GM19324 (cell line): ENCODE measurements around the gene PDE1C.
"Not testable (repeated sequence)": the region's sequence is repeated elsewhere in the genome, so short reads cannot be mapped to it uniquely, and the experiment has no call there.

Experiments used
- ATAC-seq: cut with Tn5 transposase; IDR thresholded peaks from one replicate; pipeline ENCODE4 v1.9.1; 2021; ENCODE audit warnings: mild to moderate bottlenecking, moderate library complexity; ENCODE audit not compliant: unreplicated experiment, low FRiP score

Gene PDE1C

DNA sequence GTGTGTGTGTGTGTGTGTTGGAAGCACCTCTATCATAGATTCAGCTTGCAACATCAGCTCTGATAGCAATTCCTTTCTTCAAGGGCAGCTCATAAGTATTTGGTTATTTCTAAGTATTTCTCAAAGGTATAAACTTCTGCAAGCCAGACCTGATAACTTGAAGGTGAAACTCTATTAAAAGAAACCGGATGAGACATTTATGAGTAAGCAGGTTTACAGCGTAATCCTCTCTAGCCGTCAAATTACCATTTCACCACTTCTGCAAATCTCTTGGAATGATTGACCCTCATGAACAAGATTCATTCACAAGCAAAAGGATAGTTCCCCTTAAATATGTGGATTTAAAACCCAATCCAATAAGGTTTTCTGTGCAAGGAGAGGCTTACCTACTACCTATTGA, 23.1 kb downstream of the PDE1C start:
- peak; percentile 44 for ATAC-seq

DNA sequence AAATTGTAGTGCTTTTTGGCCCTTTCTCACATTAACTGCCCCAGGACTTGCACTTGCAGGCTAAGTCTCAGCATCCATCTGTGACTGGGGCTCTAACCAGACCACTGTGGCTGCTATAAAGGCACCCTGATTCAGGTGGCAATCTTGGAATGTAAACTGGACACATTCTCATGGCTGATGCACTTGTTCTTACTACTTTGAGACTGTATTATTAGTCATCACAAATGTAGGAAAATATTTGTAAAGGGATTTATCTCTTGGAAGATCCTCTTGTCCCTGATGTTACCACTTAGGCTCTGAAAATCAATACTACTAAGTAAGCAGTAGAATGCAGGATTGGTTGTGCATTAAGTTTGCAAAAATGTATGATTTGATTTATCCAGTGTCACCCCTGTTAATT, 25.0 kb downstream of the PDE1C start:
- ATAC-seq = no peak

DNA sequence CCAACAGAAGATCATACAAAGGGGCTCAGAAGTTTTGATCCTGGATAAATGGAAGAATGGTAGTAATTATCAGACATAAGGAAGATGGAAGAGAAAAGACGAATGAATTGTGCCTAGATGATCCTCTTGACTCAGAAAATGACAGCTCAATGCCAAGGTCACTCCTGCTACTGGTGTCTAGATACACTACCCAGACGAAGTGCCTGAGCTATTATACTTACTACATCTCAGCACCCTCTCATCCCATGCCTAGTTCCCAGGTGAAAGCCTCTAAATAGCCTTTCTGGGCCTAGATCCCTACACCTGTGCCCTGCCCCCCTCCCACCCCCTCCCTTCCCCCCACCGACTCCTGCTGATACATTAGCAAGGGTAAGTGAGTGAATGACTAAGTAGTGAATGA, 25.5 kb downstream of the PDE1C start:
- ATAC-seq = no peak

DNA sequence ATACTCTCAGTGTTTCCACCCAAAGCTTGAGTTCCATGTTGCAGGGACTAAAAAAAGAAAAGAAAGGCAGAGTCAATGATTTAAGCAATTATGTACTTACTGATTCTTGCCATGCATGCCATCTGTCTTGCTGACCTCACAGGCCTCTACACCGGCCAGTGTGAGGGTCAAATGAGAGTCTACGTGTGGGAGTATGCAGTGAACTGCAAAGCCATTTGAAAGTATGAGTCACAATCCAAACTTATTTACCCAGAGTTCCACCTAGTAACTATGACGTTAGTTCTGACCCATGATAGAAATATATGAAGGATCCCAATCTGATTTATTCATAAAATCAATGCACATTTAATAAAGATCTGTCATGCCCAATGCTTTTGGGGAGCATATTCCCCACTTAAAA, 26.5 kb downstream of the PDE1C start:
- no peak for ATAC-seq

DNA sequence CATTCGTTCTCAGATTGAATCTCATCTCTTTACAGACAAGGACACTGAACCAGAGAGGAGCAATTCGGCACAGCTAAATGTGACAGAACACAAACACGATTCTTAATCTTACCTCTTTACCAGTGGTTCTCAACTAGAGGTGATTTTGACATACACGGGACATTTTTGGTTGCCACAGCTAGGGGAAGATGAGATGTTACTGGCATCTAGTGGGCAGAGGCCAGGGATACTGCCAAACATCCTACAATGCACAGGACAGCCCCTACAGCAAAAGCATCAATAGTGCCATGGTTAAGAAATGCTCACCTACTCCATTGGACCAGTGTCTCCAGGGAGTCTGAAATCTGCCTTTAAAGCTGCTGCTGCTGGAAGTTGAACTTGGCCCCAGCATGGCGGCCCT, 27.3 kb downstream of the PDE1C start:
- ATAC-seq = no peak

DNA sequence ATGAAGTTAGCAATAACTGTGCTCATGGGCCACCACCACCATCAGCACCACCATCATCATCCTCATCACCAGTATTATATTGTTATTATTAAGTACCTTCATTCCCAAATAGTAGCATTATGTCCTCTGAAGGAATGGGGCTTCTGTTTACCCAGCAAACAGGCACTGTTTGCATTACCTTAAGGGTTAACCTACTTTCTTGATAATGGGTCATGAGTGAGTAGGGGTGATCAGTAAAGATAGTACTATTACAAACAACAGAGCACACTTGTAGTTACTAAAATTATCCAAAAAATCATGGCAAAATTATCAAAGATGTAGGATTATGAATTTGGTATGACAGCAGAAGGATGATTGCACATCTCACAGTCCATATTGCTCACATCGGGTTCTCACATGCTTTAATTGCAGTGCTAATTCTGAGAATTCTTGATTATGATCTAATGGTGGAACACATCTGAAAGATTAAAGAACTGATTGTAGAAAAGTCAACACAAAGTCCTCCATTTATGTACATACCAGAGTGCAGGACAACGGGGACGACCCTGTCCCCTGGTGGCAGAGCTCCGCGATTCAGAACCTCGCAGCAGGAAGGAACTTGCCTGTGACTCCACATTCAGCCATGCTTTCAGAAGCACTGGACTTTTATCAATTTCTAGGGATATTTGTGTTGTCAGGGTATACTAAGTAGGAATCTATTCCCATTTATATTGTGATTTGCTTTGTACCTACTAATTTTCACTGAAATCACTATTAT, 31.0 kb downstream of the PDE1C start:
- no peak for ATAC-seq

DNA sequence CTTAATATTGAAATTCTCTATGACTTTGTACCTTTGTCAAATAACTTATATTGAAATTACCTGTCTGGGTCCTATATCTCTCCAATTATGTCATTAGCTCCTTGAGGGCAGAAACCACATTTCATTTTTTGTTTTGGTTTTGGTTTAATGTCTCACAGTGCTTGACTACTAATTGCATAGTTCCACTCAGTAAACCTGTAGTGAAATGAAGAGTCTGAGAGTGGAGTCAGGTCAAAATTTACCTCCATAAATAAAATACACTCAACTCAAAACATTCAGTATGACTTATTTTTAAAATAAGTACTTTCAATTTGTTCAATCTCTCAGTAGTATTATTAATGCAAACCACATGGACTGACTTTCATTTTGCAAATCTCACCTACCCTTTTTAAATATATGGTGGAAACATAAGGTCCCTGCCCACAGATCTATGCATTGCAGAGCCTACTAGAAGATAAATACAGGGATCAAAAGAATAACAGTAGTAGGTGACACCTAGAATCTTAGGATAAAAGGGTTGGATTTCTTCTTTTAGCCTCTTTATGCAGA, 32.5 kb downstream of the PDE1C start:
- peak; percentile 86 for ATAC-seq

DNA sequence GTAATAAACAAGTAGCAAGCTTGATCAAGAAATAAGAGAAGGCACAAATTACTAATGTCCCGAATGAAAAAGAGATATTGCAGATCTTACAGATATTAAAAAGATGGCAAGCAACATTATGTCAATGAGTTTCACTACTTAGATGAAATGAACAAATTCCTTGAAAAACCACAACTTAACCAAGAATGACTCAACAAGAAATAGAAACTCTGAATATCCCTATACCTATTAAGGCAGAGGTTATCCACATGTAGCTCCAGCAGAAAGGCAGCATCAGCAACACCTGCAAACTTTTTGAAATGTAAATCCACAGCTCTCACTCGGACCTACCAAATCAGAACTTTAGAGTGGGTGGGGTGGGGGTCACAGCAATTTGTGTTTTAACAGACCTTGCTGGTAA, 33.6 kb downstream of the PDE1C start:
- ATAC-seq = no peak

DNA sequence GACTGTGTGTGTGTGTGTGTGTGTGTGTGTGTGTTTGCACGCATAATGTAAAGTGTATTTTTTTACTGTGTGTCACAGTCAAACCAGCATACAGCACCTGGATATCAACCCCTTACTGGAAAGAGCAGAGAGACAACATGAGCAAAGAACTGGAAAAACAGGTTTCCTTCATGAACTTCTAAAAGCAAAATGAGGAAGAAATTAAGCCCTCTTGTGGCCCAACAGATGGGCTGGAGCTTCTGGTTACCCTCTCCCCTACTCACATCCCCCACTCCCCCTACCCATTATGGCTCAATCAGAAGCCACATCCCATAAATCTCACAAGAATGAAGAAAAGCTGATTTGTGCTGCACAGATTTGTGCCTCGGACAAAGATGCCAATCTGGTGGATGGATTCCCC, 36.2 kb downstream of the PDE1C start:
- ATAC-seq = no peak

DNA sequence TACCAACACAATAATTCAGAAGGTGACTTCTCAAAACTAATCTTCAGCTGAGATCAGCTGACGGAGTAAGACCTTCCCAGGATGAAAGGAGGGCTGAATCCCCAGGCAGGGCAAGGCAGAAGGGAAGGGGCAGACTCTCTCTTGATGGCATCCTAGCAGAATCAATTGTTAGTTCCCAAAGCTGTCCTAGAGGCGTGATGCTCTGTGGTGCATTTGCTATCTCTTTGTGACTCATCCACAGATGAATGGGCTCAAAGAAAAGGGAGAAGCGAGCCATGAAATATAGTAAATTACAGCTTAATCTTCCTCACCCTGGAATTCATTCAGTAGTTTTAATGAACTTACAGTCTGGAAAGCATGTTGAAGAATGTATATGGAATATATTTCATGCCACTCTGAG, 37.2 kb downstream of the PDE1C start:
- ATAC-seq = no peak

DNA sequence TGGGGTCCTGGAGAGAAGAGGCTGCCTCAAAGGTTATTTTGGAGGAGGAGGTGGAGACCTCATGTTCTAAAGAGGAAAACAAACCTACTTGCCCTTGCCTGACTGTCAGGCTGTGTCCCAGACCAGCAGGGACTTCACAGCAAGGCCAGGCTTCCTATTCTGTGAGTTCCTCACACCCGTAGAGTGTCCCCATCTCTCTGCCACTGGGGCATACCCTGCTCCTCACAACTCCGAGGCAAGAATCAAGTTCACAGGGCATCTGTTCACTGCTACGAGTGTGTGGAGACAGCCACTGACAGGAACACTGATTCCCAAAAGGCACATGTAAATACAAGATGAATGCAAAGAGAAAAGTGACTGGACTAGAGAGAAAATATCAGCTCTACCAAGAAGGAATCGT, 38.0 kb downstream of the PDE1C start:
- ATAC-seq = no peak

DNA sequence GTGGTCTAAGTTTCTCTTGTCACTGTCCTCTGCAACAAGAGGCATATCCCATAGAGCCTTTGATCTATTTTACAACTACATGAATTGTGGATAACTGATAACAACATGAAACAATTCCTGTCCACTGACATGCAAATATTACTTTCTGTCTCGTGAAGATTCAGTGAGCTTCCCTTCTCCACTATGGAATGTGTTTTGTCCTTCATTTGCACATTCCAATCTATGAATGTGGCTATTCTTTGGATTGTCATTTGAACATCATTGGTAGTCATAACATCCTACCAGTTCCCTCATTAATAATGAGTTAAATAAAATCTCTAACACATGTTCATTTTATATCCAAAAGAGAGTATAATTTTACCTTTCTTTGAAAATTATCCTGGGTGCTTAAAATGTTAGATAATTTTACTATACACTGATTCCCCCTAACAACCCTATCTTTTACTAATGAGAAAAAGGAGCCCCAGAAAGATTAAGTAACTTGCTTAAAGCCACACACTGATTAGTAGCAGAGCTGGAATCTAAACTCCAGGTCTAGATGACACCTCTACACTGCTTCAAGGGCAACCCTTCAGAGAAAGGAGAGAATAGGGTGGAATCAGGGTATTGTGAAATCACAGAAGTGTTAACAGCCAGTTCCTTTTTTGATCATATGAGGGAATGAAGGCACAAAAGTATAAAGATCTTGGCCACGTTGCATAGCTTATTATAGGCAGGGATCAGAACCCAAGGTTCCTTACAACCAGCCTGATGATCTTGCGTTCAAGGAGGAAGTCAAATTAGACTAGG, 39.1 kb downstream of the PDE1C start:
- no peak for ATAC-seq

DNA sequence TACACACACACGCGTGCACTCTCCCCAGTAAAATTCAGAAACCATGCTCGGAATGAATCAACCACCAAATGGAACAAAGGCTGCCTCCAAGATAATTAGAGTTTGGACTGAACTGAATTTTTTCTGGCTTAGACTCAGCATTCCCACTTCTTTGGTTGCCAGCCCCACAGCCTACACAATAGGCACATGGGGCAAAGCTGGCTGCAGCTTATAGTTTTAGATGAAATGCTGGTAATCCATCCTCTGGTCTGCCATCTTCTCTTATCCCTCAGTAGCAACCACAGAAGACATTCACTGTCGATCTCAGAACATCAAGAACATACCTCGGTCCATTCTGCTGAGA, 44.2 kb downstream of the PDE1C start:
- ATAC-seq = no peak

DNA sequence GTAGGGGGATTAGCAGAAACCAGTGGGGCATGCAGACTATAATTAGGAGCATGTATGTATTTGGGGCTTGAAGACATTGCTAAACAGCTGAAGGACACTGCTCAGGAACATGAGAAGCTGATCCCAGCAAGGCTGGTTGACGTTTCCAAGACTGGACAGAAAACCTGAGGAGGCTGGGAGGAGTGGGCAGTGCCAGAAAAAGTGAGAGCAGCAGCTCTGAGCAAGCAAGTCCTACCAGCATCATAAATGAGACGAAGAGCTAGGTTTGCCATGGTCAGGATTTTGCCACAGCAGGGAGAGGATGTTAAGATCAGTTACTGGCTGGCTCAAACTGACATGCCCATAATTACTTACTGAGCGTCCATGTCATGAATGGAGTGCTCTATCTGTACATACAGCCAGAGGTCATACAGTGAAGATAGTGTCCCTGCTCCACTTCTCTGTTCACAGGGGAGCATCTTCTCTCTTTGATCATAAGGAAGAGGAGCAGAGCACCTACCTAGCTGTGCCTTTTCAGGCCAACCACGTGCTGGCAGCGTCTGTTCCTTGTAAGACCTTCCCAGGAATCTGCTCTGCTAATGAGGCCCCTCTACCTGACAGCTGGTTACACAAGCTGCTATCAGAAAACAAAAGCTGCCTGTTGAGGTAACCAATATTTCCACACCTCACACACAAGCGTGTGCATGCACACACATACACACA, 44.7 kb downstream of the PDE1C start:
- no peak for ATAC-seq

DNA sequence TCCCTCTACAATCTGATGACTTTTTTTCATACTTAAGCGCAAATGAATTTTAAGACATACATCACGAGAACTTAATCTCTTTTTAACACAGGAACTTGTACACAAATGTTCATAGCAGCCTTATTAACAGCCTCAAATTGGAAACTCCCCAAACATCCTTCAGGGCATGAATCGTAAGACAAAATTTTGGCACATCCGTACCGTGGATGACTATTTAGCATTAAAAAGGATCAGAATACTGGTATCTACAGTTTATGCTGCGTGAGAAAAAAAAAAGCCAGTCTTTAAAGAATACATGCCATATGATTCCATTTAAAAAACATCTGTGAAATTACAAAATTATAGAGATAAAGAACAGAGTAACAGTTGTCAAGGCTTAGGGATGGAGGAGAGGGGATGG, 46.8 kb downstream of the PDE1C start:
- no peak for ATAC-seq

DNA sequence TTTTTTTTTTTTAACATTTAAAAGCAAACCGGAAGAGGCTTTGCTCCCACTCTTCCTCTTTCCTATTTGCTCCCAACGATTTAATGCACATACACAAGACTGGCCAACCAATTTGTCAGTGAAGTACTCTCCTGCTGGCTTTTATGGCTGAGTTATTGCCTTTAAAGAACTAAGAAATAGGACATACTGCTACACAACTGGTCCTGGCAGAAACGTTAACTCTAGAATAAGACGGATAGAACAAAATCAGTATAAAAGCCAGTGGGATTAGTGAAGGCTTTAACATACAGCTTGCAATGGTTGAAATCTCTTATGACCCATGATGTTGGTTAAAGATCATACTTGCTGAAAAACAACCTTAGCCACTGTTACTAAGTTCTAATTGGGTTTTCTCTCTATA, 47.2 kb downstream of the PDE1C start:
- ATAC-seq = no peak

DNA sequence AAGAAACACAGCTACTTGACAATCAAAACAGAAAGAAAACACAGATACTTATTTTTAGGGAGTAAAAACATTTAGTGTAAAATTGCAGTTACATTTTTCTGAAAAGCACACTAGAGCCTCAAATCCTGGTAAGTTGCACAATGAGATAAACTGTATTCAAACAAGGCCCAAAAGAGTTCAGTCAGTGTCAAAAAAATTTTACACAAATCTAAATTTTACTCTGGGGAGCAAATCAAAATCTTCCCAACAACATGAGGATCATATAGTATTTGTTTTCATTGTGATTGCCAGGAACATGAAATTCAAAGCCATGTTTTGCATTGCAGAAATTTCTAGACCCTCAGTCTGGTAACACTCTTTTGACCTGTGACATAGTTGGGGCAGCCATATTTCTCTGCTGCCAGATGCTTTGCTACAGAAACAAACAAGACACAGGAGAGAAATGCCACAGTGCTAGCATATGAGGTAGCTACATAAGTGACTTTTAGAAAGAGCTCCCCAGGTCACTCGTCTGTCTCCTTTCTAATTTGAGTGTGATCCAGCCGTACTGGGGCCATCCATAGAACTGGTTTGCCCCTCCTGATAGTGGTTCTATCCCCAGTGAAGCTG, 49.6 kb downstream of the PDE1C start:
- ATAC-seq = no peak

DNA sequence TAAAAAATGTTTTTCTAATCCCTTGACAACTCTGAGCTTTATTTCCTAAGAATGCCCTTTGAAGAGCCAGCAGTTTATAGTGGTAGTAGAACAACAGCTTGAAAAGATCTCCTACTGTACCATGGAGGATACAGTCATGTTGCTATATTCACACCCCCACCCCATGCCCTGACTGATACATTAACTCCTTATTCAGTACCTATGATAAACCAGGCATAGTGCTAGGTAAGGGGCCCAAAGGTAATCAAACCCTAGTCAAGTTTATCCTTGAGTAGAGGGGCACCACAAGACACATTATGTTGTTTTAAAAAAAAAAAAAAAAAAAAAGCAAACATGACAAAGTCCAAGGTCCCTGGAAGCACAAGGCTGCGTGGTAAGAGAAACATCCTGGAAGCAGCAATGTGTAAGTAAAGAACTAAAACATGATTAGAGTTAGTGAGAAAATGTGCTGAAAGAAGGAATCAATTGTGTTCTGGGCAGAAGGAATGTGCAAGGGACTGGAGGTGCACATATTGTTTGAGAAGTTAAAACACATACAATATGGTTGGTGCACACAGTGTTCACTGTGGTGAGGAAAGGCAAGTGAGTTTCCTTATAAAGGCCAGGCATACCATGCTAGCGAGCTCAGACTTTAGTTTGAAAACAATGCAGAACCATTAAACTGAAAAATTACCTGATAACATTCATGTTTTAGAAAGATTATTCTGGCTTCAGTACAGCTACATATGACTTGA, 51.2 kb downstream of the PDE1C start:
- no peak for ATAC-seq

DNA sequence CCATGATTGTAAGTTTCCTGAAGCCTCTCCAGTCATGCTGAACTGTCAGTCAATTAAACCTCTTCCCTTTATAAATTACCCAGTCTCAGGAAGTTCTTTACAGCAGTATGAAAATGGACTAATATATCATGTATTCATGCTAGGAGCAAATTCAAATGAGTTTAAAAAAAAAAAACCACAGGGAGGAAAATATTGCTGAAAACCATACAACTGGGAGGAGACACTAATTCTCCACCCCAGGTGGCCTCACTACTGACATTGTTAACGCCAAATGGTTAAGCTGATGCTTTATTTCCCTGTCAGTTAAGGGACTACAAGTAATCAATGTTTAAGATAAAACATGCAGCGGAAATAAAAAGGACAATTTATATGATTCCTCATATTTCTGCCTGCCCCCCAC, 55.1 kb downstream of the PDE1C start:
- no peak for ATAC-seq

DNA sequence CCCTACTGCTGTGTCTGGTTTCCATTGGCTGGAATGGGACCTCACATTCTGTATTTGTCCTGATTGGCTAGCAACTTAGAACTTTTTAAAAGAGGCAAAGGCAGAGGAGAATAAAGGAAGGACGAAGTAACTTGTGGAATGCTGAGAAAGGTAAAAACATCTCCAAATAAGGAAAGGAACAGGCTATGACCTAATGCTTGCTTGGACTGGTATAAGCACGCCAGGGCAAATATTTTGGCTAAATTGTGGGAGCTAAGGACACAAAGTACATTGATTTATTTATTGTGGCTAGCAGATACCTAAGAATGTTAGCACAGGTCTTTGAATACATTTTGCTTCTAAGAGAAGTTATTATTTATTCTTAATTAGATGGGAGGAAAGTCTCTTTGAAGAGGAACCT, 56.7 kb downstream of the PDE1C start:
- not testable (repeated sequence) for ATAC-seq
